Panc1 (cell line): ENCODE data around the gene GPR50.

ENCODE experiments used
- CTCF ChIP-seq: fragments of 450-650 bp; IDR thresholded peaks from 2 replicates; pipeline ENCODE4 v1.5.1; 2017; ENCODE audit warnings: mild to moderate bottlenecking
- SIN3A ChIP-seq: IDR thresholded peaks from 2 replicates; pipeline ENCODE4 v1.6.1; 2012; ENCODE audit warnings: low read depth, mild to moderate bottlenecking, low read length, moderate library complexity, borderline replicate concordance; ENCODE audit not compliant: insufficient read depth

GRCh38 chrX:151206871-151207270 lies 30.5 kb downstream of the GPR50 start:
- TF ChIP-seq CTCF (no peak), SIN3A (no peak)
